H9 (cell line): Measurements from ENCODE around the gene ARHGAP15. TPM values are rescaled to one million over a fixed set of nuclear protein-coding genes. Genes with fewer than 3 reads are reported as not detected.

Source experiments
- DNase-seq: peaks from one replicate; pipeline ENCODE4 v3.0.0-alpha.2; 2017
- H2AFZ ChIP-seq: one replicate; pipeline ENCODE4 v1.6.1; 2013; ENCODE audit warnings: mild to moderate bottlenecking, low read length, control low read depth, moderate library complexity
- H2AK5ac ChIP-seq: 2 replicates; pipeline ENCODE4 v1.6.1; 2013; ENCODE audit warnings: low read length, control low read depth, mixed read lengths; ENCODE audit not compliant: insufficient read length
- H2BK120ac ChIP-seq: one replicate; pipeline ENCODE4 v1.6.1; 2013; ENCODE audit warnings: low read depth, mild to moderate bottlenecking, low read length, control low read depth, inconsistent platforms; ENCODE audit not compliant: poor library complexity, severe bottlenecking
- H2BK12ac ChIP-seq: 2 replicates; pipeline ENCODE4 v1.6.1; 2013; ENCODE audit warnings: low read length, control low read depth, mixed read lengths, low read depth; ENCODE audit not compliant: insufficient read length
- H2BK15ac ChIP-seq: 2 replicates; pipeline ENCODE4 v1.6.1; 2013; ENCODE audit warnings: low read depth, low read length, control low read depth
- H2BK20ac ChIP-seq: one replicate; pipeline ENCODE4 v1.6.1; 2013; ENCODE audit warnings: low read depth, mild to moderate bottlenecking, low read length, control low read depth, inconsistent platforms; ENCODE audit not compliant: poor library complexity, severe bottlenecking
- H2BK5ac ChIP-seq: 2 replicates; pipeline ENCODE4 v1.6.1; 2013; ENCODE audit warnings: low read length, control low read depth, mixed read lengths; ENCODE audit not compliant: insufficient read length
- H3K14ac ChIP-seq: 2 replicates; pipeline ENCODE4 v1.6.1; 2013; ENCODE audit warnings: low read length, control low read depth; ENCODE audit not compliant: insufficient read depth
- H3K18ac ChIP-seq: 2 replicates; pipeline ENCODE4 v1.6.1; 2013; ENCODE audit warnings: low read depth, mild to moderate bottlenecking, mixed read lengths, low read length, control low read depth; ENCODE audit not compliant: insufficient read length
- H3K23ac ChIP-seq: 2 replicates; pipeline ENCODE4 v1.6.1; 2013; ENCODE audit warnings: low read length, control low read depth, mixed read lengths, low read depth; ENCODE audit not compliant: insufficient read length
- H3K23me2 ChIP-seq: 2 replicates; pipeline ENCODE4 v1.6.1; 2013; ENCODE audit warnings: low read depth, mild to moderate bottlenecking, mixed read lengths, low read length, control low read depth; ENCODE audit not compliant: insufficient read length, poor library complexity, severe bottlenecking
- H3K27ac ChIP-seq: 2 replicates; pipeline ENCODE4 v1.5.1; 2013; ENCODE audit warnings: low read length, control low read depth, mixed read lengths, low read depth; ENCODE audit not compliant: insufficient read length
- H3K27me3 ChIP-seq: 2 replicates; pipeline ENCODE4 v1.6.1; 2013; ENCODE audit warnings: low read length, control low read depth, inconsistent platforms; ENCODE audit not compliant: insufficient read depth
- H3K4ac ChIP-seq: 2 replicates; pipeline ENCODE4 v1.6.1; 2013; ENCODE audit warnings: low read depth, mild to moderate bottlenecking, control low read depth, inconsistent platforms, low read length, moderate library complexity
- H3K4me1 ChIP-seq: 2 replicates; pipeline ENCODE4 v1.6.1; 2013; ENCODE audit warnings: low read length, control low read depth, inconsistent platforms; ENCODE audit not compliant: insufficient read depth
- H3K4me2 ChIP-seq: 2 replicates; pipeline ENCODE4 v1.6.1; 2013; ENCODE audit warnings: low read length, control low read depth, mixed read lengths; ENCODE audit not compliant: insufficient read length, insufficient read depth
- H3K56ac ChIP-seq: 2 replicates; pipeline ENCODE4 v1.6.1; 2013; ENCODE audit warnings: low read depth, mild to moderate bottlenecking, mixed read lengths, low read length, control low read depth; ENCODE audit not compliant: insufficient read length
- H3K79me1 ChIP-seq: 2 replicates; pipeline ENCODE4 v1.6.1; 2013; ENCODE audit warnings: low read depth, mild to moderate bottlenecking, moderate library complexity, low read length, control low read depth, inconsistent platforms; ENCODE audit not compliant: insufficient read depth, poor library complexity, severe bottlenecking
- H3K79me2 ChIP-seq: 2 replicates; pipeline ENCODE4 v1.6.1; 2013; ENCODE audit warnings: low read length, control low read depth, inconsistent platforms; ENCODE audit not compliant: insufficient read depth
- H3K9ac ChIP-seq: 2 replicates; pipeline ENCODE4 v1.6.1; 2013; ENCODE audit warnings: low read length, control low read depth, mixed read lengths; ENCODE audit not compliant: insufficient read length; ENCODE audit errors: extremely low read depth
- H3K9me3 ChIP-seq: one replicate; pipeline ENCODE4 v1.6.1; 2013; ENCODE audit warnings: low read depth, low read length, inconsistent platforms; ENCODE audit not compliant: control insufficient read depth
- H3T11ph ChIP-seq: one replicate; pipeline ENCODE4 v1.6.1; 2013; ENCODE audit warnings: mild to moderate bottlenecking, low read length, control low read depth, inconsistent platforms
- H4K20me1 ChIP-seq: one replicate; pipeline ENCODE4 v1.6.1; 2013; ENCODE audit not compliant: control insufficient read depth, insufficient read length, insufficient read depth
- H4K5ac ChIP-seq: 2 replicates; pipeline ENCODE4 v1.6.1; 2013; ENCODE audit warnings: low read depth, mild to moderate bottlenecking, mixed read lengths, low read length, control low read depth; ENCODE audit not compliant: insufficient read length
- H4K8ac ChIP-seq: replicated peaks from 2 replicates; pipeline ENCODE4 v1.6.1; 2013; ENCODE audit warnings: low read length, control low read depth, mixed read lengths, low read depth; ENCODE audit not compliant: insufficient read length
- H4K91ac ChIP-seq: 2 replicates; pipeline ENCODE4 v1.6.1; 2013; ENCODE audit warnings: low read depth, mild to moderate bottlenecking, moderate library complexity, mixed read lengths, low read length, control low read depth; ENCODE audit not compliant: insufficient read length
- H3K27ac Mint-ChIP-seq, 3 experiments: 2 replicates in 2 of 3; 3 replicates in 1 of 3; pipeline ENCODE4 v1.8.0; 2020 to 2021; ENCODE audit warnings: mixed read lengths in 3 of 3, mild to moderate bottlenecking in 1 of 3, moderate library complexity in 1 of 3
- H3K27me3 Mint-ChIP-seq: 2 replicates; pipeline ENCODE4 v1.8.0; 2021; ENCODE audit warnings: low read depth, mild to moderate bottlenecking, moderate library complexity, mixed read lengths
- H3K36me3 Mint-ChIP-seq, 3 experiments: 2 replicates in 2 of 3; 3 replicates in 1 of 3; pipeline ENCODE4 v1.8.0; 2020 to 2021; ENCODE audit warnings: low read depth in 3 of 3, mixed read lengths in 3 of 3; ENCODE audit not compliant: insufficient read depth in 1 of 3
- H3K4me1 Mint-ChIP-seq, 2 experiments: 2 replicates each; pipeline ENCODE4 v1.8.0; 2020; ENCODE audit warnings: mixed read lengths in 2 of 2
- H3K4me3 Mint-ChIP-seq, 2 experiments: 2 replicates in 1 of 2; 3 replicates in 1 of 2; pipeline ENCODE4 v1.8.0; 2020 to 2021; ENCODE audit warnings: mild to moderate bottlenecking in 2 of 2, mixed read lengths in 2 of 2, moderate library complexity in 1 of 2
- H3K9me3 Mint-ChIP-seq, 2 experiments: 2 replicates in 1 of 2; 3 replicates in 1 of 2; pipeline ENCODE4 v1.8.0; 2020; ENCODE audit warnings: mild to moderate bottlenecking in 2 of 2, mixed read lengths in 2 of 2, moderate library complexity in 1 of 2
- WGBS: extraction: QIAGEN DNeasy Blood & Tissue Kit; methylation state at CpG from one replicate; pipeline ENCODE4 v1.1.7; 2013; ENCODE audit warnings: missing lambda C conversion rate, low lambda C conversion rate, mixed read lengths; ENCODE audit not compliant: insufficient read length; ENCODE audit errors: extremely low coverage; 5-methylcytosine and 5-hydroxymethylcytosine counted together
- total RNA-seq: library from RNA; stranded (reverse); gene quantifications from 2 replicates; pipeline ENCODE4 v1.2.1, GENCODE V29; 2021
- TF ChIP-seq, protein P1 (sequence below): fragments of 200-600 bp; sonication (generic); conservative IDR thresholded peaks from 3 replicates; pipeline ENCODE4 v1.8.0; 2021; ENCODE audit warnings: antibody characterized with exemption, mild to moderate bottlenecking

Gene ARHGAP15
- total RNA-seq, 1 experiment from 2014 or later = not detected

DNA sequence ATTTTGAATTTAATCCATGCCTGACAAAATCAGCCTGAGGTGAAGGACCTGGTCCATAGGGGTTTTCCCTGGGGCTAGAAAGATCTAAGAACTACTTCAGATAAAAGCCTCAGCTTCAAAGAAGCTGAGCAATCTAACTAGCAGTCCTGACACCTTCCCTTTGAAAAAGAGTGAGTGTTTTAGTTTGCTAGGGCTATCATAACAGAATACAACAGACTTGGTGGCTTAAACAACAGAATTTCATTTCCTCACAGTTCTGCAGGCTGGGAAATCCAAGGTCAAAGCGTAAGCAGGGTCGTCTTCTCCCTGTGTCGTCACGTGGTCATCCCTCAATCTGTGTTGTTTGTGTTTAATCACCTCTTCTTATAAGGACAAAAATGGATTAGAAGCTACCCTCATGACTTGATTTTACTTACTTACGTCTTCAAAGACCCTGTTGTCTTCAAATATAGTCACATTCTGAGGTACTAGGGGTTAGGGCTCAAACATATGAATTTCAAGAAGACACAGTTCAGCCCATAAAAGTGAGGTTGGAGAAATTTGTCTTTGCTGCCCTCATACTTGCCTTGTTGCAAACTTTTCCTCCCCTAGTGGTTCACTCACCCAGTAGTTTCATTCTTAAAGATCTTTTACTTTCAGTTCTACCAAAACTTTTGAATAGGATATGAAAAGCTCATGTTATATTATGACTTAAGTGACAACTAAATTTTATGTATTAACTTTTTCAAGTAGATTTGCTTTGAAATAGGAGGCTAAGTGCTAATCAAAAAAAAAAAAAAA lies 673.8 kb downstream of the ARHGAP15 start:
- Histone ChIP-seq H2BK5ac (no peak overlapping the region), H3K56ac (no peak overlapping the region), H3K9ac (no peak overlapping the region), H3T11ph (no peak overlapping the region), H3K9me3 (no peaks in the 10 kb centered on the region), H3K27ac (no peak overlapping the region), H3K4me1 (peaks cover 8% of the 10 kb centered on the region; the same call in 1 of the 2 replicates), H4K91ac (no peak overlapping the region), H3K23ac (no peak overlapping the region), H3K27me3 (no peaks in the 10 kb centered on the region), H2AFZ (no peak overlapping the region), H4K8ac (no peak overlapping the region), H3K23me2 (no peaks in the 10 kb centered on the region), H3K79me1 (no peaks in the 10 kb centered on the region), H3K4ac (no peak overlapping the region), H4K5ac (no peak overlapping the region), H2BK15ac (no peak overlapping the region), H2AK5ac (no peak overlapping the region), H3K79me2 (no peaks in the 10 kb centered on the region), H3K14ac (no peak overlapping the region), H2BK120ac (no peak overlapping the region), H3K18ac (no peak overlapping the region), H3K4me2 (no peak overlapping the region), H4K20me1 (no peaks in the 10 kb centered on the region), H2BK20ac (no peak overlapping the region), H2BK12ac (no peak overlapping the region)
- no CpG with 5 or more reads among the region's 5 CpGs for WGBS
- TF ChIP-seq, protein P1, sequence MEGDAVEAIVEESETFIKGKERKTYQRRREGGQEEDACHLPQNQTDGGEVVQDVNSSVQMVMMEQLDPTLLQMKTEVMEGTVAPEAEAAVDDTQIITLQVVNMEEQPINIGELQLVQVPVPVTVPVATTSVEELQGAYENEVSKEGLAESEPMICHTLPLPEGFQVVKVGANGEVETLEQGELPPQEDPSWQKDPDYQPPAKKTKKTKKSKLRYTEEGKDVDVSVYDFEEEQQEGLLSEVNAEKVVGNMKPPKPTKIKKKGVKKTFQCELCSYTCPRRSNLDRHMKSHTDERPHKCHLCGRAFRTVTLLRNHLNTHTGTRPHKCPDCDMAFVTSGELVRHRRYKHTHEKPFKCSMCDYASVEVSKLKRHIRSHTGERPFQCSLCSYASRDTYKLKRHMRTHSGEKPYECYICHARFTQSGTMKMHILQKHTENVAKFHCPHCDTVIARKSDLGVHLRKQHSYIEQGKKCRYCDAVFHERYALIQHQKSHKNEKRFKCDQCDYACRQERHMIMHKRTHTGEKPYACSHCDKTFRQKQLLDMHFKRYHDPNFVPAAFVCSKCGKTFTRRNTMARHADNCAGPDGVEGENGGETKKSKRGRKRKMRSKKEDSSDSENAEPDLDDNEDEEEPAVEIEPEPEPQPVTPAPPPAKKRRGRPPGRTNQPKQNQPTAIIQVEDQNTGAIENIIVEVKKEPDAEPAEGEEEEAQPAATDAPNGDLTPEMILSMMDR = no peak
- H3K27ac Mint-ChIP-seq = no peak overlapping the region
- no peaks in the 10 kb centered on the region for H3K27me3 Mint-ChIP-seq
- H3K9me3 Mint-ChIP-seq = no peaks in the 10 kb centered on the region
- no peak for DNase-seq
- H3K4me1 Mint-ChIP-seq = peaks cover 13 to 15% of the 10 kb centered on the region in 2 experiments
- H3K4me3 Mint-ChIP-seq = no peak overlapping the region
- H3K36me3 Mint-ChIP-seq = peaks cover 0 to 10% (median 0%) of the 10 kb centered on the region in 3 experiments; a peak in 3 of 7 replicates
